GM06990 (cell line): ENCODE data around the gene C11orf54.

Experiments used
- DNase-seq: peaks from one replicate; pipeline ENCODE4 v3.0.0-alpha.2; 2011; ENCODE audit not compliant: insufficient read length; ENCODE audit errors: extremely low read depth
- H3K27me3 ChIP-seq: replicated peaks from 2 replicates; pipeline ENCODE4 v1.6.0; 2011; ENCODE audit warnings: low read length; ENCODE audit not compliant: control insufficient read depth, insufficient read depth
- H3K36me3 ChIP-seq: 2 replicates; pipeline ENCODE4 v1.5.1; 2011; ENCODE audit warnings: low read length; ENCODE audit not compliant: control insufficient read depth, insufficient read depth
- H3K4me3 ChIP-seq: replicated peaks from 2 replicates; pipeline ENCODE4 v1.5.1; 2011; ENCODE audit warnings: low read depth, mild to moderate bottlenecking, control low read depth, low read length
- CTCF ChIP-seq: IDR thresholded peaks from 2 replicates; pipeline ENCODE4 v1.5.1; 2011; ENCODE audit warnings: low read length, control low read depth, mild to moderate bottlenecking, inconsistent platforms; ENCODE audit not compliant: insufficient read depth, poor library complexity, severe bottlenecking

Gene C11orf54

GRCh38 chr11:93730108-93731107 lies 11.1 kb upstream of the C11orf54 start:
- Histone ChIP-seq H3K4me3 (no peak overlapping the region), H3K36me3 (peaks cover 11% of the 10 kb centered on the region), H3K27me3 (no peaks in the 10 kb centered on the region)
- no peak for DNase-seq
- no peak for TF ChIP-seq CTCF

- no peaks in the 10 kb centered on the region for H3K27me3 ChIP-seq
- no peak overlapping the region for H3K4me3 ChIP-seq
- no peak for DNase-seq
- H3K36me3 ChIP-seq = peaks cover 13% of the 10 kb centered on the region
- TF ChIP-seq CTCF = no peak
Observed at GRCh38 chr11:93732237-93732892, 9.1 kb upstream of the C11orf54 start.

- no peak overlapping the region for H3K4me3 ChIP-seq
- peaks cover 16% of the 10 kb centered on the region for H3K36me3 ChIP-seq
- H3K27me3 ChIP-seq = no peaks in the 10 kb centered on the region
- no peak for TF ChIP-seq CTCF
- no peak for DNase-seq
Observed at GRCh38 chr11:93733474-93733873, 8.0 kb upstream of the C11orf54 start.

GRCh38 chr11:93734427-93735222 lies 6.8 kb upstream of the C11orf54 start:
- Histone ChIP-seq H3K27me3 (no peaks in the 10 kb centered on the region), H3K36me3 (peaks cover 13% of the 10 kb centered on the region), H3K4me3 (no peak overlapping the region)
- no peak for TF ChIP-seq CTCF
- no peak for DNase-seq

GRCh38 chr11:93735627-93736026 lies 5.8 kb upstream of the C11orf54 start:
- no peak for TF ChIP-seq CTCF
- peaks cover 13% of the 10 kb centered on the region for H3K36me3 ChIP-seq
- no peak overlapping the region for H3K4me3 ChIP-seq
- no peaks in the 10 kb centered on the region for H3K27me3 ChIP-seq
- DNase-seq = no peak
